Vagina (tissue), 2 donors: Measurements from ENCODE around the gene CERKL.

Experiments
- CTCF ChIP-seq, 3 experiments: fragments of 450-650 bp in 2 of 3; fragments of 200-600 bp in 1 of 3; sonication (generic) in 1 of 3; IDR thresholded peaks; one replicate each; pipeline ENCODE4 v1.5.1; 2017 to 2019; ENCODE audit warnings: antibody characterized with exemption in 3 of 3, mild to moderate bottlenecking in 2 of 3, moderate library complexity in 2 of 3
- POLR2A ChIP-seq, 2 donors: fragments of 450-650 bp; IDR thresholded peaks; one replicate each; pipeline ENCODE4 v1.6.1; 2017; ENCODE audit warnings: antibody characterized with exemption in 2 of 2, mild to moderate bottlenecking in 2 of 2, moderate library complexity in 2 of 2
- POLR2AphosphoS5 ChIP-seq, 2 donors: sonication (generic); formaldehyde crosslinking; IDR thresholded peaks; one replicate each; pipeline ENCODE4 v1.9.0; 2017; ENCODE audit warnings: antibody characterized with exemption in 2 of 2, mild to moderate bottlenecking in 2 of 2, low read depth in 1 of 2; ENCODE audit not compliant: insufficient read depth in 1 of 2

GRCh38 chr2:181621779-181622490, 35.0 kb downstream of the CERKL start:
- TF ChIP-seq POLR2A (IDR thresholded peaks at IDR 0.05): no peak
- no peak for TF ChIP-seq CTCF (IDR thresholded peaks at IDR 0.05)
- TF ChIP-seq POLR2AphosphoS5 (IDR thresholded peaks at IDR 0.05; ENCODE audit: insufficient read depth in 1 of 2, low read depth in 1 of 2): no peak
